Epithelial cell of proximal tubule (primary cell): ENCODE results near the gene TRANK1. TPM values are rescaled to one million over a fixed set of nuclear protein-coding genes. Genes with fewer than 3 reads are reported as not detected.

ENCODE experiments used
- DNase-seq: peaks from one replicate; pipeline ENCODE4 v3.0.0-alpha.2; 2011; ENCODE audit warnings: low read depth
- H3K4me3 ChIP-seq: 2 replicates; pipeline ENCODE4 v1.5.1; 2011; ENCODE audit warnings: low read depth, mild to moderate bottlenecking, low read length
- CTCF ChIP-seq: conservative IDR thresholded peaks from 2 replicates; pipeline ENCODE4 v1.5.1; 2012; ENCODE audit warnings: low read depth, mild to moderate bottlenecking, low read length
- total RNA-seq: library from RNA; depleted of rRNA; stranded (reverse); fragments of >200 nt; gene quantifications from 2 replicates; pipeline ENCODE4 v1.2.3, GENCODE V29; 2015

The TRANK1 gene
- total RNA-seq, 1 donor from 2014 or later = 3.7 TPM

- DNase-seq = no peak
- TF ChIP-seq CTCF = no peak
- H3K4me3 ChIP-seq = no peak overlapping the region
These were observed 26.8 kb downstream of the TRANK1 start for GRCh38 chr3:36918050-36918449.

- TF ChIP-seq CTCF = no peak
- peak overlapping the region; percentile 16 for H3K4me3 ChIP-seq
- peak; percentile 41 for DNase-seq
These were observed 32.7 kb downstream of the TRANK1 start for GRCh38 chr3:36911990-36912804.

- H3K4me3 ChIP-seq = no peak overlapping the region
- no peak for DNase-seq
- TF ChIP-seq CTCF = no peak
These were observed 35.2 kb downstream of the TRANK1 start for GRCh38 chr3:36909666-36910065.

DNA sequence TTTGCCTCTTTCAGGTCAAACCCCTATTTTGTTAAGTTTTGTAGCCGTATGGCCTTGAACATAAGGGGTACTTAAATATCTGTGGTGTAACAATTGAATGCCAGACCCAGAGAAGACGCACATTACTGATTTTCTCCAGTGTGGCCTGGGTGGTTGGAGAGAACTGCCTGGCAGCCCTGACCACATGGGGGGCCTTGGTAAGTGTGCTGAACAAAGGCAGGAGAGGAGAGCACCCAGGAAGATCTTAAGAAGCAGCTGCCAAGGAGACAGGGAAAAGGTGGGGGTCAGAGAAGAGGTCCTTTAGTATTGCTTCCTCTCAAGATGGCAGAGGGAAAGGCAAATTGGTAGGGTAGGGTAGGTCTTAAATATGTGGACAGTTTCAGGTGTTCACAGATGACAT, 35.7 kb downstream of the TRANK1 start:
- DNase-seq = no peak
- TF ChIP-seq CTCF = no peak
- no peak overlapping the region for H3K4me3 ChIP-seq

DNA sequence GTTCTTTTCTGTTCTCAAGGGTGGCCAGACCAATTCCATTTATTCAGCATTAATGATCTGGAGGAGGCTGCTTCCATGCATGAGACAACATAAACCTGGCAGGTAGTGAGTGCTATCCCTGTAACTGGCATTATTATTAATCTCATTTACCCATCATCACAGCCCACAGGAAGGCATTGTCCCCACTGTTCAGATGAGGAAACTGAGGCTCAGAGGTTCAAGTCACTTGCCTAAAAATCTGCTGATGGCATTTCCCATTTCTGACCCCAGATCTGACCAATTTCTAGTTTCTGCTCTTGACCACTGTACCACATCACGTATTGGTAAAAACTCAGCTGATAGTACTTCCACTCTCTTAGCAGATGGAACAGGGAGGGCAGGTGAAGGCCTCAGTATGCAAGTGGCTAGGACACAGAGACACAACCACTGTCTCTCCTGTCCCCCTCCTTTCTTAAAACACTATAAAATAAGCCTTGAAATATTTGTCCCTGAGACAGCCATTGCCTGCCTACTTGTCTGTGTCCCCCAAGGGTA, 36.1 kb downstream of the TRANK1 start:
- TF ChIP-seq CTCF = no peak
- peak overlapping the region; percentile 63 for H3K4me3 ChIP-seq
- DNase-seq = no peak

GRCh38 chr3:36907911-36908646, 36.8 kb downstream of the TRANK1 start:
- TF ChIP-seq CTCF = no peak
- peak overlapping the region; percentile 63 for H3K4me3 ChIP-seq
- peak; percentile 23 for DNase-seq
